Liver (tissue), 3 donors: ENCODE data around the gene KCNN3.

Source experiments
- CTCF ChIP-seq: fragments of 150-350 bp; IDR thresholded peaks from 2 replicates; pipeline ENCODE4 v1.5.1; 2017; ENCODE audit warnings: improper control_type of control experiment, low read depth, low read length; ENCODE audit not compliant: missing input control
- FOXA1 ChIP-seq: IDR thresholded peaks from 2 replicates; pipeline ENCODE4 v1.6.1; 2016; ENCODE audit warnings: antibody characterized with exemption
- HNF4G ChIP-seq: IDR thresholded peaks from 2 replicates; pipeline ENCODE4 v1.6.1; 2016; ENCODE audit warnings: antibody characterized with exemption
- JUND ChIP-seq, 2 donors: IDR thresholded peaks; 2 replicates each; pipeline ENCODE4 v1.6.1; 2016; ENCODE audit warnings: antibody characterized with exemption in 2 of 2
- TAF1 ChIP-seq: conservative IDR thresholded peaks from 2 replicates; pipeline ENCODE4 v1.6.1; 2016; ENCODE audit warnings: antibody characterized with exemption, mild to moderate bottlenecking
- donor health status: healthy.
- donor health status: healthy.

- TF ChIP-seq CTCF (no peak), HNF4G (no peak), TAF1 (no peak), FOXA1 (no peak), JUND (IDR thresholded peaks at IDR 0.05) (no peak)
Measured at GRCh38 chr1:154838988-154839387, 31.1 kb downstream of the KCNN3 start.
